Erythroblast (primary cell): ENCODE results near the gene EIF4A2.

Experiments
- GATA1 ChIP-seq: IDR thresholded peaks from 2 replicates; pipeline ENCODE4 v1.6.1; 2011; ENCODE audit warnings: low read depth, mild to moderate bottlenecking, control low read depth, low read length, moderate library complexity
- POLR2A ChIP-seq: IDR thresholded peaks from 2 replicates; pipeline ENCODE4 v1.6.1; 2011; ENCODE audit warnings: mild to moderate bottlenecking, low read length

GRCh38 chr3:186789554-186790260 is 6.3 kb downstream of the EIF4A2 start:
- TF ChIP-seq POLR2A (no peak), GATA1 (no peak)
